Measurements from ENCODE around the gene RREB1.

RREB1 gene

GRCh38 chr6:7194657-7195056, 86.9 kb downstream of the RREB1 start:
- H3K4me3 ChIP-seq (ENCODE audit: low read depth, low read length) = no peak overlapping the region
- no peak for TF ChIP-seq CTCF (IDR thresholded peaks at IDR 0.05; ENCODE audit: borderline replicate concordance, insufficient read depth, low read depth, low read length)

GRCh38 chr6:7195339-7196018, 87.7 kb downstream of the RREB1 start:
- no peak overlapping the region for H3K4me3 ChIP-seq (ENCODE audit: low read depth, low read length)
- no peak for TF ChIP-seq CTCF (IDR thresholded peaks at IDR 0.05; ENCODE audit: borderline replicate concordance, insufficient read depth, low read depth, low read length)

- H3K4me3 ChIP-seq (ENCODE audit: low read depth, low read length) = no peak overlapping the region
- TF ChIP-seq CTCF (IDR thresholded peaks at IDR 0.05; ENCODE audit: borderline replicate concordance, insufficient read depth, low read depth, low read length) = no peak
Observed at GRCh38 chr6:7196019-7196402, 88.2 kb downstream of the RREB1 start.

GRCh38 chr6:7196685-7197283, 89.0 kb downstream of the RREB1 start:
- TF ChIP-seq CTCF (IDR thresholded peaks at IDR 0.05; ENCODE audit: borderline replicate concordance, insufficient read depth, low read depth, low read length) = no peak
- H3K4me3 ChIP-seq (ENCODE audit: low read depth, low read length) = no peak overlapping the region

GRCh38 chr6:7197747-7198146, 90.0 kb downstream of the RREB1 start:
- no peak for TF ChIP-seq CTCF (IDR thresholded peaks at IDR 0.05; ENCODE audit: borderline replicate concordance, insufficient read depth, low read depth, low read length)
- H3K4me3 ChIP-seq (ENCODE audit: low read depth, low read length) = no peak overlapping the region

- no peak for TF ChIP-seq CTCF (IDR thresholded peaks at IDR 0.05; ENCODE audit: borderline replicate concordance, insufficient read depth, low read depth, low read length)
- H3K4me3 ChIP-seq (ENCODE audit: low read depth, low read length) = no peak overlapping the region
Observed at GRCh38 chr6:7198833-7199800, 91.4 kb downstream of the RREB1 start.
